HG02759 (cell line): ENCODE measurements around the gene C5orf15.
A peak's percentile ranks its signal among the peaks of the same experiment; 100 is the strongest.

ENCODE experiments used
- ATAC-seq: cut with Tn5 transposase; IDR thresholded peaks from one replicate; pipeline ENCODE4 v1.9.1; 2021; ENCODE audit warnings: mild to moderate bottlenecking, moderate library complexity; ENCODE audit not compliant: unreplicated experiment

C5orf15 gene

GRCh38 chr5:133925866-133926488 lies 42.4 kb downstream of the C5orf15 start:
- no peak for ATAC-seq

GRCh38 chr5:133925269-133925668 lies 43.2 kb downstream of the C5orf15 start:
- ATAC-seq: no peak

GRCh38 chr5:133924221-133924920 lies 44.1 kb downstream of the C5orf15 start:
- no peak for ATAC-seq

- no peak for ATAC-seq
Observed at GRCh38 chr5:133921979-133922378, 46.4 kb downstream of the C5orf15 start.

- ATAC-seq: no peak
Observed at GRCh38 chr5:133921069-133921468, 47.4 kb downstream of the C5orf15 start.

- ATAC-seq: no peak
Observed at GRCh38 chr5:133919148-133920136, 49.0 kb downstream of the C5orf15 start.

GRCh38 chr5:133918731-133919130 lies 49.7 kb downstream of the C5orf15 start:
- ATAC-seq: no peak

- no peak for ATAC-seq
Observed at GRCh38 chr5:133918316-133918715, 50.1 kb downstream of the C5orf15 start.

GRCh38 chr5:133917785-133918184 lies 50.6 kb downstream of the C5orf15 start:
- no peak for ATAC-seq

GRCh38 chr5:133916914-133917313 lies 51.5 kb downstream of the C5orf15 start:
- no peak for ATAC-seq

- no peak for ATAC-seq
Observed at GRCh38 chr5:133916479-133916878, 51.9 kb downstream of the C5orf15 start.

- ATAC-seq: no peak
Observed at GRCh38 chr5:133914434-133914833, 54.0 kb downstream of the C5orf15 start.

GRCh38 chr5:133913413-133914155 lies 54.8 kb downstream of the C5orf15 start:
- no peak for ATAC-seq

GRCh38 chr5:133912951-133913350 lies 55.5 kb downstream of the C5orf15 start:
- no peak for ATAC-seq

GRCh38 chr5:133910571-133910970 lies 57.9 kb downstream of the C5orf15 start:
- no peak for ATAC-seq

- no peak for ATAC-seq
Observed at GRCh38 chr5:133909603-133910002, 58.8 kb downstream of the C5orf15 start.

- ATAC-seq: no peak
Observed at GRCh38 chr5:133907075-133907474, 61.4 kb downstream of the C5orf15 start.

- ATAC-seq: peak; percentile 55
Observed at GRCh38 chr5:133906303-133906702, 62.1 kb downstream of the C5orf15 start.
